Brain microvascular endothelial cell (primary cell): ENCODE measurements around the gene VPS13D.

Experiments used
- DNase-seq: peaks from one replicate; pipeline ENCODE4 v3.0.0-alpha.2; 2020
- H3K27ac ChIP-seq: fragments of 250-450 bp; sonication (Bioruptor Pico); 2 replicates; pipeline ENCODE4 v1.5.1; 2020; ENCODE audit warnings: mild to moderate bottlenecking, moderate library complexity
- H3K27me3 ChIP-seq: fragments of 250-450 bp; sonication (Bioruptor Pico); replicated peaks from 2 replicates; pipeline ENCODE4 v1.5.1; 2020; ENCODE audit warnings: mild to moderate bottlenecking
- H3K36me3 ChIP-seq: fragments of 250-450 bp; sonication (Bioruptor Pico); replicated peaks from 2 replicates; pipeline ENCODE4 v1.5.1; 2020; ENCODE audit warnings: mild to moderate bottlenecking
- H3K4me3 ChIP-seq: 2 replicates; pipeline ENCODE4 v1.5.1; 2011; ENCODE audit warnings: low read depth, mild to moderate bottlenecking, control low read depth, low read length, moderate library complexity
- CTCF ChIP-seq: IDR thresholded peaks from 2 replicates; pipeline ENCODE4 v1.5.1; 2011; ENCODE audit warnings: low read depth, mild to moderate bottlenecking, moderate library complexity, low read length, control low read depth, inconsistent platforms; ENCODE audit errors: missing control alignments
- in situ Hi-C: cut with HindIII; loops from 2 replicates; pipeline ENCODE4 v1.10.0; 2017; ENCODE audit warnings: low sequenced_read_pairs, low pct_ligation_motif_present

VPS13D gene

GRCh38 chr1:12414444-12415018 is 184.7 kb downstream of the VPS13D start:
- H3K4me3 ChIP-seq = no peak overlapping the region
- peak overlapping the region; percentile 80 for H3K27ac ChIP-seq
- in situ Hi-C loops = no loop called here
- no peaks in the 10 kb centered on the region for H3K27me3 ChIP-seq
- no peak for DNase-seq
- no peak for TF ChIP-seq CTCF
- peaks cover 12% of the 10 kb centered on the region for H3K36me3 ChIP-seq

GRCh38 chr1:12415038-12415466 is 185.2 kb downstream of the VPS13D start:
- peak; percentile 78 for DNase-seq
- no peak for TF ChIP-seq CTCF
- in situ Hi-C loops = no loop called here

GRCh38 chr1:12416101-12416500 is 186.3 kb downstream of the VPS13D start:
- DNase-seq = no peak
- Histone ChIP-seq H3K36me3 (peaks cover 9% of the 10 kb centered on the region), H3K27ac (peak overlapping the region; percentile 80), H3K27me3 (no peaks in the 10 kb centered on the region), H3K4me3 (no peak overlapping the region)
- no peak for TF ChIP-seq CTCF
- in situ Hi-C loops = no loop called here

More at GRCh38 chr1:12415038-12415466, 185.2 kb downstream of the VPS13D start:
- H3K27me3 ChIP-seq = no peaks in the 10 kb centered on the region
- H3K36me3 ChIP-seq = peaks cover 12% of the 10 kb centered on the region
- H3K27ac ChIP-seq = peak overlapping the region; percentile 80
- H3K4me3 ChIP-seq = no peak overlapping the region

GRCh38 chr1:12416744-12417143 is 186.9 kb downstream of the VPS13D start:
- Histone ChIP-seq H3K36me3 (peaks cover 9% of the 10 kb centered on the region), H3K27ac (no peak overlapping the region), H3K27me3 (no peaks in the 10 kb centered on the region), H3K4me3 (no peak overlapping the region)
- in situ Hi-C loops = no loop called here
- TF ChIP-seq CTCF = no peak
- DNase-seq = no peak

DNA sequence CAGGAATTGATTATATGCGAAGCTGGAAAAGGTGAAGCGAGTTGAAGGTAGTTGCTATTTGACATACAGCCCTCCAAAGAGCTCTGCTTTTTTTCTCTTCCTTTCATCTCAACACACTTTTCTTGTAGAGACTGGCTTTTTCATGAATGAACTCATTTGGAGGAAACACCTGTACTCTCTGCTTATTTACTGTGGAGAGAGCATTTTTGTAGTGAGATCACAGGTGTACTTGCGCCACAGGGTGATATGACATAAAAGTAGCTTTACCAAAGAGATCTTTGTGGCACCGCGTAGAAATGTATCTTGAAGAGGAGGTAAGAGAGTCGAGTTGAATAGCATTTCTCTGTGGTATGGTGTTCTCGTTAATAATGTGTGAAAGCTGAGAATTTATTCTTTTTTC is 187.6 kb downstream of the VPS13D start:
- no peak for TF ChIP-seq CTCF
- Histone ChIP-seq H3K27me3 (no peaks in the 10 kb centered on the region), H3K36me3 (peaks cover 9% of the 10 kb centered on the region), H3K4me3 (no peak overlapping the region), H3K27ac (no peak overlapping the region)
- no peak for DNase-seq
- in situ Hi-C loops = no loop called here

- Histone ChIP-seq H3K27me3 (no peaks in the 10 kb centered on the region), H3K36me3 (peaks cover 9% of the 10 kb centered on the region), H3K4me3 (no peak overlapping the region), H3K27ac (no peak overlapping the region)
- TF ChIP-seq CTCF = no peak
- in situ Hi-C loops = no loop called here
- DNase-seq = no peak
Observed at GRCh38 chr1:12420171-12420570, 190.3 kb downstream of the VPS13D start.
